HG02981 (cell line): ENCODE measurements around the gene CHN2.
A peak's percentile ranks its signal among the peaks of the same experiment; 100 is the strongest.
"Not testable (repeated sequence)": the region's sequence is repeated elsewhere in the genome, so short reads cannot be mapped to it uniquely, and the experiment has no call there.

ENCODE experiments used
- ATAC-seq: cut with Tn5 transposase; IDR thresholded peaks from one replicate; pipeline ENCODE4 v1.9.1; 2021; ENCODE audit warnings: mild to moderate bottlenecking, moderate library complexity; ENCODE audit not compliant: unreplicated experiment

Gene CHN2

GRCh38 chr7:29255199-29255878 is 60.8 kb downstream of the CHN2 start:
- ATAC-seq: no peak

GRCh38 chr7:29255906-29256692 is 61.5 kb downstream of the CHN2 start:
- ATAC-seq: no peak

GRCh38 chr7:29256693-29257002 is 62.1 kb downstream of the CHN2 start:
- no peak for ATAC-seq

- no peak for ATAC-seq
These were observed 64.4 kb downstream of the CHN2 start for GRCh38 chr7:29258951-29259350.

DNA sequence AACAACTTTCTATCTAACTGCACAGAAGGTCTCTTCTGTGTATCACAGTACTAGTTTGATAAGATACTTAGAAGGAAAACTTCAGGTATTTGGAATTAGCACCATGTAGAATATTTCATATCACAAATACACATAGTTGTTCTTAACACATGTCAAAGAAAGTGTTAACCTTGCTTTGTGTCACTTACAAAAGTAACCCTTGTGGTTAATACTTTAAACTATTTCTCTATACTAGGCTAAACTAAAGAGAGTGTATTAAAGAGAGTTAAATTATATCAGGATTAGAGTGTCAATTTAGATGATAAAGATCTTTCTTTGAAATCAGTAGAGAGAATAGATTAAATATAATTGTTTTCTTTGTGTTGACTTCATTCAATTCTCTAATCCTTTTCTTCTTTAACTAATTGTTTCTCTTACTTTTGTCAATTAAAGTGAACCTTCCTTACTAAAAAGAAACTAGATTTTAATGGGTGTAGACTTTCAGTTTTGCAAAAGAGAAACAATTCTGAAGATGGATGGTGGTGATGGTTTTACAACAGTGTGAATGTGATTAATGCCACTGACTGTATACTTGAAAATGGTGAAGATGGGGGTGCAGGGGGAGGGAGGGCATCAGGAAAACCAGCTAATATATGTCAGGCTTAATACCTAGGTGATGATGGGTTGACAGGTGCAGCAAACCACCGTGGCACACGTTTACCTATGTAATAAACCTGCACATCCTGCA is 67.8 kb downstream of the CHN2 start:
- no peak for ATAC-seq

- not testable (repeated sequence) for ATAC-seq
These were observed 69.1 kb downstream of the CHN2 start for GRCh38 chr7:29263601-29264207.

DNA sequence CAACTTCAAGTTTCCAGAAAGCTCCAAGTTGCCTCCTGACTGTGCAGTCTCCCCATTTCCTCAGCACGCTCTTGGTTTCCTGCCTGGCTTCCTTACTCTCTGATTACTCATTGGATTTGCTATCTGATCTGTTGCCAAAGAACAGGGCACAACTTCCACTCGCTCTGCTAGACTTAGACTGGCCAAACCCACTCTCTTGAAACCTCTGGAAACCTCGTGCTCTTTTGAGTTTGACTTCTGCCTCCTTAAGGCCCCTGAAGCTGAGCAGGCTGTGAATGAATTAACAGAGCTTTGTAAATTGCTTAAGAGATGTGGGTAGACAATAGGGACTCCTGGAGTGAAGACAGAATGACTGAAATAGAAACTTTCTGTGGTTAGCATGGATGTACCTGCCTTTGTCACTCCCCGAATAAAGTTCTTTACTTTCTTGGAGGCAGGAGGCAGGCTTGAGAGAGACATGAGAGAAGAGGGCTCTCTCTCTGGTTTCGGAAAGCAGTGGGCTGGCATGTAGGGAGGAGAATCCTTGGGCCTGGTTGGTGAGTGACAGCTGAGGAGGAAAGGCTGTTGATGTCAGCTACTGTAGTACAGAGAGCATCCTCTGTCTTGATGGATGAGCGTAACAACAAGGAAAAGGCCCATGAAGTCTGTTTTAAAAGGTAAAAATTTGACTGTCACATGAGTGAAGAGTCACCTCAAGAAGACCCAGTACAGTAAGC is 70.8 kb downstream of the CHN2 start:
- ATAC-seq: no peak

GRCh38 chr7:29269935-29270334 is 75.4 kb downstream of the CHN2 start:
- no peak for ATAC-seq

DNA sequence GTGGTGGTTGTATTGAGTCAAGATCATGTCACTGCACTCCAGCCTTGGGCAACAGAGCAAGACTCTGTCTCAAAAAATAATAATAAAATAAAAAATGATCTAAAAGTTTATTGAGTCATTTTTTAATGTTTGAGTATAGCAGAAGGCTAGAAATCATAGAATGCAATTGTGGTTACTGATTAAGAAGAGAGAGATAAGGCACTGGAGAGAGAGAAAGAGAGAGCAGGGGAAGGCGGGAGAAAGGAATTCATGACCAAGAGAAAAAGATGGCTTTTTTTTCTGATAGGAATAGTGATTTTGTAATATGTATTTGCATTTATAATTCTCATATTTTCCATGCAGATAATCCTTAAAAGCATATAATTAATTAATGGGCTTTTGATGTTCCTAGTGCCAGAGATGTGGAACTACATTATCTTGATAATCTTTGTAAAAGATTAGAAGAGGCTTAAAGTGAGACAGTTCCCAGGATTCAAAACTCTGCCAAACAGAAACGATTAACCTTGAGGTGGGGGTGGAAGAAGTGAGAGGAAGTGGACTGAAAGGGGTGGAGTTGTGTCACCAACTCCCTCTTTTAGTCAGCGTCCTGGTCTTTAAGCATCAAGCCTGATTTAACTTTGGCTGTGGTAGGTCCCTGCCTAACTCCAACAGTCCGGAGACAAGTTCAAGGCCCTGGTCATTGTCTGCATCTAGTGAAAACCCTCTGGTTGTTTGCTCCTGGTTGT is 76.2 kb downstream of the CHN2 start:
- ATAC-seq: peak; percentile 54

- no peak for ATAC-seq
These were observed 76.7 kb downstream of the CHN2 start for GRCh38 chr7:29271319-29271658.

DNA sequence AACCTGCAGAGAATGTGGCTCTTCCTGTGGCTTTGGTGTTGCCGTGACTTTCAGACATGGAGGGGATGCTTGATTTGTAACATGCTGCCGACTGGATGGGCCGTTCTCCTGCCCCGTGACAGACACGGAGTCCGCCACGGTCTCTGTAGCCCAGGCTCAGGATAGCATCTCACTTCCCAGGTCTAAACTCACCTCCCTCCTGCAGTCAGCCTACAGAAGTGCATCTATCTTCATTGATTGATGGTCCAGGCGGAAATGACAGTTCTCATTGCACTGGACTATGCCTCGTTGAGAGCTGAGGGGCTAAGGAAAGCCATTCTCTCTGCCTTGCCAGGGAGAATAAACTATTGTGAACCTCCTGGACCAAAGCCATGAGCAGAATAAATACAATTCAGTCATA is 77.5 kb downstream of the CHN2 start:
- ATAC-seq: no peak

DNA sequence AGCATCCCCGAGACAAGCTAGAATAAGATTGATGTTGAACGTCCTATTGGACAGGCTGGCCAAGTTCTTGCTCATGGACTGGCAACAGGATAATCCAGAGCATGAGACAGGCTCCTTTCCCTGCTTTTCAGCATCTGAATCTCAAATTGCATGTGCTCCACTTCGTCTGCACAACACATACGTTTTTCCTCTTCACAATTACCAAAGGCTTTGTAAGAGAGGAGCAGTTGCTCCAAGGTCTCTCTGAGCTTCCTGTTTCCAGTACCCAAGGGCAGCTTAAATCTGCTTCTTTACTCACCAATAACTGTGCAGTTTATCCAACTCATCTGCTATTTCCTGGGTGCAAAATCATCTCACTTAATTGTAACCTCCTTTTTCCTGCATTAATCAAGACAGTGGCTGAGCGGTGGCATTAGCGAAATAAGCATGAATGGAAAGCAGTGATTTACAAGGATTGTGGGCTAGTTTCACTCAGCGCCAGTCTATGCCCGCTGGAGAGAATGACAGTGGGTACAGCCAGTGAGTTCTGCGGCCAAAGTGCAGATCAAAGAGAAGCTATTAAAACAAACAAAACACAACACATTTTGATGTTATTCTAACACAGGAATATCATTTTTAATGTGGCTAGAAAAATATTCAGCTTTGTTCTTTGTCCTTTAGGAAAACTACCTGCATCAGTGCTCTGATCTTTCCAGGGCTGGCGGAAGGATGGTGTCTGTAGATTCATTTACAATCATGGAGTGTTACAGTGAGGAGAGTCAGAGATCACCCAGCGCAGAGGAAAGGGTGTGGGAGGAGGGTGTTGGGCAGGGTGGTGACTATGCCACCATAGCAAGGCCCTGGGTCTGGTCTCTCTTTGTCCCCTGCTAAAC is 79.8 kb downstream of the CHN2 start:
- no peak for ATAC-seq

DNA sequence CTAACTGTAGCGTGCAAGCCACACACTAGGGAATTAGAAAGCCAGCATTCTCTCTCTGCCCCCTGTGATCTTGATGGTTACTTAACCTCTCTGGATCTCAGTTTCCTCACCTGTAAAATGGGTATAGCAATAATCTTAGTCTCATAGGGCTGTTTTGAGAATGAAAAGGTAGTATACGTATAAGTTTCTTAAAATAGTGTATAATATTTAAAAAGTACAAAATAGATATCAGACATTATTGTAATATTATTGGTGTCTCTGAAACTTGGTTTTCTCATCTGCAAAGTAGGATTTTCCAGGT is 80.4 kb downstream of the CHN2 start:
- ATAC-seq: no peak

DNA sequence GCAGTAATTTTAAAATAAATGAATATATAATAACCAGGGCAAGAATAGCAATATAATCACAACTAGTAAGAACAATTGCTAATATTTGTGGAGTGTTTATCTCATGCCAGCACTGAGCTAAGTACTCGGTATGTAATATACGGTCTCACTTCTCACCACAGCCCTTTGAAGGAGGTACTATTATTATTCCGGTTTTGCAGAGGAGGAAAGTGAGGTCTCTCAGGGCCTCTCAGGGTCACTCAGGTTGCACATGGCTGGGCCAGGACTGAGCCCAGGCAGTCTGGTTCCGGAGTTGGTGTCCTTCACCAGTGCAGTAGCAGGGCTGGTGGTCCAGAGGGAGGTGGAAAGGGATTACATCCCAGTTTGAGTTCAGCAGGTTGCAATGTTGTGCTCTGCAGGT is 80.9 kb downstream of the CHN2 start:
- no peak for ATAC-seq

DNA sequence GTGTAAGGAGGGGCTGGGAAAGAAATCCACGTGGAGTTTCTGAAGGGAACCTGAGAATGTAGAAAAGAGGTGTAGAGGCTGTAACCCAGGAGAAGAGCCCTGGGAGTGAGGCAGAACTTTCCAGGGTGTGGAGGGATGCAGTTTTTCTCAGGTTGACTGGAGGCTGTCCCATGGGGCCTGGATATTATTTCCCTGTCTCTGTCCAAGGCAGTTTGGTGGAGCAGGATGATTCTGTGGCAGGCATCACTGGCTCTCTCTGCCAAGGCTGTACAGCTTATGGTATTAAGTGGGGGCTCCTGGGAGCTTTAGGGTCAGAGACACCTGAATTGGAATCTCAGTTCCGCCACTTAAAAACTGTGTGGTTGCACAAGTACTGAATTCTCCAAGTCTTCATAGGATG is 81.6 kb downstream of the CHN2 start:
- ATAC-seq: no peak

GRCh38 chr7:29276806-29277205 is 82.2 kb downstream of the CHN2 start:
- ATAC-seq: no peak

DNA sequence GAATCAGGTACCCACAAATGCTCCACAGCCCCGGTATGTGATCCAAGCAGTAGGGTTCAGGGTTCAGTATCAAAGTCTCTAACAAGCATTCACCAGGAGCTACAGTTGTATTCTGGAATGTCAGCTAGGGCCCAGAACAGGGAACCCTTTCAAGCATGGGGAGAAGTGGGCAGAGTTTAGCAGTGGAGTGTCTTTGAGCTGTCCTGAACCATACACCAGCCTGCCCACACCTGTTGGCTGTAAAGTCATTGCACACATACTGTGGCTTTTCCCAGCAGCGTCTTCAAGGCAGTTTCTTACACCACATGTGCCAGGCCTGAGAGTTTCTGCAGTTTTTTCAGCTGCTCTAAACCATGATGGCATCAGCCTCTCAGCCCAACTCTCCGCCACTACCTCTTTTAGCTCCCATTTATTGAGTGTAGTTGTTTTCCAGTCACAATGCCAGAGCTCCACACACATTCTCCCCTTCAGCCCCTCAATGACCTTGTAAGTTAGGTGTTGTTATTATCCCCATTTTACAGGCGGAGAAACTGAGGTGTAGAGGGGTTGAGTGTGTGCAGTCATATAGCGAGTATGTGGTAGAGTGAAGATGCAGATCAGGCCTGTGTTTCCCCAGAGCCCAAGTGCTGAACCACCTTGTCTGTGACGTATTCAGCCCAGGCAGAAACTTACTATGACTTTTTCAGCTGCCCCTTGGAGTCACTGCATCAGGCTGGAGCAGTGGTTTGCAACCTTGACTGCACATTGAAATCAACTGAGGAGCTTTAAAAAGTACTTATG is 83.1 kb downstream of the CHN2 start:
- ATAC-seq: no peak

DNA sequence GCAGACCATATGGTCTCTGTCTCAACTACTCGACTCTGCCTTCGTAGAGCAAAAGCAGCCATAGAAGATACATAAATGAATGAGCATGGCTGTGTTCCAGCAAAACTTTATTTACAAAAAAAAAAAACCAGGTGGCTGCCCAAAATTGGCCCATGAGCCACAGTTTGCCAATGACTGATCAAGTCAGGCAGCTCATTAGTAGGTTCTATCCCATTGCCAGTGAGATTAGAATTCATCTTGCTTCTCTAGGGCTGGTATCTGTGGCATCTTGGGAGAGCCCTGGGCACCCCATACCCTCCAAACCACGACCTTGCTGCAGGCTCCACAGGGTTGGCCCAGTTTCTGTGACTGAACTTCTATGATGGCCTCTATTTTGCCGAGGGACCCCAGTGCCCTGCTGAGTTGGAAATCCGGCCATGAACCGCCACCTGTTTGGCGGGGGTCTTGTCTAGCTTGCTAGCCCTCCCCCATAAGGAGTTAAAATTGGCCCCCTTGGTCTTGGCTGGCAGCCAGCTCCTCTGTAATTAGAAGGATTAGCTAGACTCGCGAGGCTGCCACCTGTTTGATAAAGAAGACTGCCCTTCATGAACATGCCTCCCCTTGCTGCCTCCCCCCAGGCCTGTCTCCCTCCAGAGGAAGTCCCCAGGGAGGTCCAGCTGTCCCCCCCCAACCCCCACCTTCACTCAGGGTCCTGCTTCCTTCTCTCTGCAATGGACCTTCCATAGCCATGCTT is 83.9 kb downstream of the CHN2 start:
- no peak for ATAC-seq
